CD4-positive, alpha-beta memory T cell (primary cell): ENCODE measurements around the gene ALK. TPM values are rescaled to one million over a fixed set of nuclear protein-coding genes. Genes with fewer than 3 reads are reported as not detected.

Experiments
- CTCF ChIA-PET: fragments of 350-600 bp; sonication (Branson Sonifier 250); formaldehyde crosslinking; loops from one replicate; lab custom pipeline; 2021; ENCODE audit warnings: inconsistent platforms; ENCODE audit not compliant: partially characterized antibody; lab: Charles Lee
- POLR2A ChIA-PET: fragments of 350-600 bp; sonication (Branson Sonifier 250); formaldehyde crosslinking; loops from one replicate; lab custom pipeline; 2021; ENCODE audit not compliant: partially characterized antibody; lab: Charles Lee
- DNase-seq, 5 donors: peaks; one replicate each; pipeline versions ENCODE4 v3.0.0 to v3.0.0-alpha.2; 2020 to 2022; ENCODE audit warnings: mixed read lengths in 1 of 5
- H3K27ac ChIP-seq: one replicate; pipeline ENCODE4 v1.7.0; 2013; ENCODE audit warnings: low read depth, low read length
- H3K27me3 ChIP-seq: 2 replicates; pipeline ENCODE4 v1.7.0; 2013; ENCODE audit warnings: mild to moderate bottlenecking, low read length, moderate library complexity; ENCODE audit not compliant: insufficient read depth
- H3K36me3 ChIP-seq: 2 replicates; pipeline ENCODE4 v1.7.0; 2013; ENCODE audit warnings: mild to moderate bottlenecking, low read length, moderate library complexity; ENCODE audit not compliant: insufficient read depth
- H3K4me1 ChIP-seq: 2 replicates; pipeline ENCODE4 v1.7.0; 2013; ENCODE audit warnings: mild to moderate bottlenecking, low read length, moderate library complexity; ENCODE audit not compliant: insufficient read depth
- H3K4me3 ChIP-seq, 2 donors: one replicate each; pipeline ENCODE4 v1.7.0; 2013; ENCODE audit warnings: low read length in 2 of 2, mild to moderate bottlenecking in 1 of 2
- H3K9me3 ChIP-seq, 2 donors: one replicate each; pipeline ENCODE4 v1.7.0; 2013; ENCODE audit warnings: low read length in 2 of 2, control low read depth in 1 of 2; ENCODE audit not compliant: control insufficient read depth in 1 of 2
- H3K27ac Mint-ChIP-seq, 7 donors: one replicate each; pipeline ENCODE4 v1.8.0; 2020 to 2021; ENCODE audit warnings: mixed read lengths in 7 of 7, mild to moderate bottlenecking in 6 of 7, inconsistent platforms in 3 of 7, moderate library complexity in 3 of 7
- H3K27me3 Mint-ChIP-seq, 2 donors: one replicate each; pipeline ENCODE4 v1.8.0; 2020 to 2021; ENCODE audit warnings: mixed read lengths in 2 of 2
- H3K36me3 Mint-ChIP-seq, 2 donors: one replicate each; pipeline ENCODE4 v1.8.0; 2020 to 2021; ENCODE audit warnings: mixed read lengths in 2 of 2, inconsistent platforms in 1 of 2, mild to moderate bottlenecking in 1 of 2
- H3K4me1 Mint-ChIP-seq, 4 donors: one replicate each; pipeline ENCODE4 v1.8.0; 2020 to 2021; ENCODE audit warnings: mixed read lengths in 4 of 4, mild to moderate bottlenecking in 1 of 4
- H3K4me3 Mint-ChIP-seq, 8 donors: one replicate each; pipeline ENCODE4 v1.8.0; 2020 to 2021; ENCODE audit warnings: mixed read lengths in 8 of 8, mild to moderate bottlenecking in 7 of 8, moderate library complexity in 6 of 8, inconsistent platforms in 3 of 8
- H3K9me3 Mint-ChIP-seq, 8 donors: one replicate each; pipeline ENCODE4 v1.8.0; 2020 to 2021; ENCODE audit warnings: mixed read lengths in 8 of 8, mild to moderate bottlenecking in 5 of 8, inconsistent platforms in 3 of 8, moderate library complexity in 1 of 8
- intact Hi-C: fragments of 100-400 bp; cut with micrococcal nuclease; formaldehyde crosslinking; loops from one replicate; pipeline ENCODE4 v1.15.1; 2023
- polyA plus RNA-seq, 2 donors: library from polyadenylated mRNA; unstranded; fragments of 300-500 nt; fragmentation: Illumina TruSeq; gene quantifications; one replicate each; pipeline ENCODE4 v1.2.3, GENCODE V29; 2021
- total RNA-seq, 2 experiments: library from RNA; stranded (reverse); gene quantifications; one replicate each; pipeline ENCODE4 v1.2.3, GENCODE V29; 2021

The ALK gene
- total and polyA plus RNA-seq, 4 experiments from 2014 or later: 0.07 TPM; not detected in 3

GRCh38 chr2:29892585-29893259, 28.7 kb downstream of the ALK start:
- peaks cover 0 to 3% (median 0%) of the 10 kb centered on the region in 8 donors for H3K9me3 Mint-ChIP-seq
- Histone ChIP-seq H3K4me3 (no peak overlapping the region), H3K9me3 (no peaks in the 10 kb centered on the region), H3K4me1 (no peaks in the 10 kb centered on the region), H3K27me3 (no peaks in the 10 kb centered on the region), H3K36me3 (no peaks in the 10 kb centered on the region), H3K27ac (no peak overlapping the region)
- POLR2A ChIA-PET: no interaction called here
- H3K4me3 Mint-ChIP-seq: no peak overlapping the region
- peaks cover 17 to 22% of the 10 kb centered on the region in 2 donors for H3K27me3 Mint-ChIP-seq
- no peaks in the 10 kb centered on the region for H3K4me1 Mint-ChIP-seq
- intact Hi-C loops: no loop called here
- no peaks in the 10 kb centered on the region for H3K36me3 Mint-ChIP-seq
- no peak for DNase-seq
- H3K27ac Mint-ChIP-seq: no peak overlapping the region
- CTCF ChIA-PET: no interaction called here

- ChIA-PET CTCF (no interaction called here), POLR2A (no interaction called here)
- Histone ChIP-seq H3K4me3 (no peak overlapping the region), H3K36me3 (no peaks in the 10 kb centered on the region), H3K4me1 (no peaks in the 10 kb centered on the region), H3K9me3 (no peaks in the 10 kb centered on the region), H3K27me3 (no peaks in the 10 kb centered on the region), H3K27ac (no peak overlapping the region)
- H3K27me3 Mint-ChIP-seq: peaks cover 6 to 19% of the 10 kb centered on the region in 2 donors
- H3K27ac Mint-ChIP-seq: no peak overlapping the region
- peaks cover 0 to 10% (median 5%) of the 10 kb centered on the region in 8 donors for H3K9me3 Mint-ChIP-seq
- H3K36me3 Mint-ChIP-seq: no peaks in the 10 kb centered on the region
- intact Hi-C loops: no loop called here
- no peak overlapping the region for H3K4me3 Mint-ChIP-seq
- no peak for DNase-seq
- no peaks in the 10 kb centered on the region for H3K4me1 Mint-ChIP-seq
These were observed 40.2 kb downstream of the ALK start for GRCh38 chr2:29881089-29881730.

GRCh38 chr2:29880084-29880483, 41.3 kb downstream of the ALK start:
- no peaks in the 10 kb centered on the region for H3K27me3 ChIP-seq
- CTCF ChIA-PET: no interaction called here
- intact Hi-C loops: no loop called here

GRCh38 chr2:29879456-29879855, 41.9 kb downstream of the ALK start:
- Histone ChIP-seq H3K4me3 (no peak overlapping the region), H3K27me3 (no peaks in the 10 kb centered on the region), H3K9me3 (no peaks in the 10 kb centered on the region), H3K4me1 (no peaks in the 10 kb centered on the region), H3K36me3 (no peaks in the 10 kb centered on the region), H3K27ac (no peak overlapping the region)
- no peaks in the 10 kb centered on the region for H3K4me1 Mint-ChIP-seq
- DNase-seq: no peak
- H3K27me3 Mint-ChIP-seq: peaks cover 6 to 19% of the 10 kb centered on the region in 2 donors
- intact Hi-C loops: no loop called here
- no peaks in the 10 kb centered on the region for H3K36me3 Mint-ChIP-seq
- H3K4me3 Mint-ChIP-seq: no peak overlapping the region
- H3K27ac Mint-ChIP-seq: no peak overlapping the region
- ChIA-PET POLR2A (no interaction called here), CTCF (no interaction called here)
- peaks cover 0 to 13% (median 4%) of the 10 kb centered on the region in 8 donors for H3K9me3 Mint-ChIP-seq

More at GRCh38 chr2:29880084-29880483, 41.3 kb downstream of the ALK start:
- Mint-ChIP-seq H3K27me3 (peaks cover 6 to 19% of the 10 kb centered on the region in 2 donors), H3K4me1 (no peaks in the 10 kb centered on the region), H3K27ac (no peak overlapping the region), H3K4me3 (no peak overlapping the region), H3K9me3 (peaks cover 0 to 13% (median 5%) of the 10 kb centered on the region in 8 donors), H3K36me3 (no peaks in the 10 kb centered on the region)
- POLR2A ChIA-PET: no interaction called here
- no peaks in the 10 kb centered on the region for H3K36me3 ChIP-seq
- no peak overlapping the region for H3K27ac ChIP-seq
- no peaks in the 10 kb centered on the region for H3K4me1 ChIP-seq
- no peaks in the 10 kb centered on the region for H3K9me3 ChIP-seq
- no peak overlapping the region for H3K4me3 ChIP-seq
- DNase-seq: no peak

- Mint-ChIP-seq H3K4me3 (no peak overlapping the region), H3K27me3 (peaks cover 6 to 20% of the 10 kb centered on the region in 2 donors), H3K4me1 (no peaks in the 10 kb centered on the region), H3K27ac (peak overlapping the region in 1 of 7 donors; percentile 1), H3K9me3 (peaks cover 0 to 8% (median 2%) of the 10 kb centered on the region in 8 donors), H3K36me3 (no peaks in the 10 kb centered on the region)
- Histone ChIP-seq H3K9me3 (no peaks in the 10 kb centered on the region), H3K4me1 (no peaks in the 10 kb centered on the region), H3K4me3 (no peak overlapping the region), H3K27me3 (no peaks in the 10 kb centered on the region), H3K36me3 (no peaks in the 10 kb centered on the region), H3K27ac (no peak overlapping the region)
- ChIA-PET POLR2A (no interaction called here), CTCF (no interaction called here)
- no peak for DNase-seq
- intact Hi-C loops: no loop called here
These were observed 42.5 kb downstream of the ALK start for GRCh38 chr2:29878898-29879297.

- H3K27me3 Mint-ChIP-seq: peaks cover 7 to 16% of the 10 kb centered on the region in 2 donors
- no peak overlapping the region for H3K4me3 Mint-ChIP-seq
- H3K36me3 Mint-ChIP-seq: no peaks in the 10 kb centered on the region
- H3K4me1 Mint-ChIP-seq: no peaks in the 10 kb centered on the region
- CTCF ChIA-PET: no interaction called here
- no peak overlapping the region for H3K27ac Mint-ChIP-seq
- Histone ChIP-seq H3K27me3 (no peaks in the 10 kb centered on the region), H3K27ac (no peak overlapping the region), H3K4me3 (no peak overlapping the region), H3K9me3 (no peaks in the 10 kb centered on the region), H3K4me1 (no peaks in the 10 kb centered on the region), H3K36me3 (no peaks in the 10 kb centered on the region)
- H3K9me3 Mint-ChIP-seq: peaks cover 0 to 8% (median 1%) of the 10 kb centered on the region in 8 donors
- DNase-seq: no peak
- POLR2A ChIA-PET: no interaction called here
- intact Hi-C loops: no loop called here
These were observed 45.0 kb downstream of the ALK start for GRCh38 chr2:29876374-29876773.

GRCh38 chr2:29874745-29875144, 46.6 kb downstream of the ALK start:
- POLR2A ChIA-PET: no interaction called here
- CTCF ChIA-PET: no interaction called here
- Histone ChIP-seq H3K9me3 (no peaks in the 10 kb centered on the region), H3K27ac (no peak overlapping the region), H3K4me1 (no peaks in the 10 kb centered on the region), H3K4me3 (no peak overlapping the region), H3K36me3 (no peaks in the 10 kb centered on the region), H3K27me3 (no peaks in the 10 kb centered on the region)
- intact Hi-C loops: no loop called here
- no peak overlapping the region for H3K4me3 Mint-ChIP-seq
- no peak for DNase-seq
- H3K4me1 Mint-ChIP-seq: no peaks in the 10 kb centered on the region
- peaks cover 0 to 8% (median 1%) of the 10 kb centered on the region in 8 donors for H3K9me3 Mint-ChIP-seq
- no peaks in the 10 kb centered on the region for H3K36me3 Mint-ChIP-seq
- H3K27me3 Mint-ChIP-seq: peaks cover 5 to 15% of the 10 kb centered on the region in 2 donors
- H3K27ac Mint-ChIP-seq: no peak overlapping the region
